NOMO-1 (cell line): ENCODE measurements around the gene RAB22A.

Source experiments
- DNase-seq, 2 experiments: peaks; one replicate each; lab custom pipeline; 2025; ENCODE audit not compliant: unreplicated experiment in 2 of 2; lab: John Stamatoyannopoulos, UW

Gene RAB22A

GRCh38 chr20:58300321-58300720, 9.2 kb upstream of the RAB22A start:
- DNase-seq: no peak

GRCh38 chr20:58303547-58303946, 6.0 kb upstream of the RAB22A start:
- no peak for DNase-seq

- no peak for DNase-seq
Measured at GRCh38 chr20:58305061-58305460, 4.5 kb upstream of the RAB22A start.

GRCh38 chr20:58306421-58307261, 2.9 kb upstream of the RAB22A start:
- DNase-seq: peak; percentile 66 to 80

GRCh38 chr20:58307270-58307669, 2.2 kb upstream of the RAB22A start:
- no peak for DNase-seq

- no peak for DNase-seq
Measured at GRCh38 chr20:58308290-58308679, 1.2 kb upstream of the RAB22A start.

- DNase-seq: peak in 1 of 2 experiments; percentile 35
Measured at GRCh38 chr20:58308680-58309527, 611 bp upstream of the RAB22A start.

- peak in 1 of 2 experiments; percentile 13 for DNase-seq
Measured at GRCh38 chr20:58310291-58310782, 822 bp downstream of the RAB22A start.

- no peak for DNase-seq
Measured at GRCh38 chr20:58312836-58313235, 3.3 kb downstream of the RAB22A start.

GRCh38 chr20:58313396-58313795, 3.9 kb downstream of the RAB22A start:
- DNase-seq: peak in 1 of 2 experiments; percentile 4

- DNase-seq: no peak
Measured at GRCh38 chr20:58321205-58321604, 11.7 kb downstream of the RAB22A start.

- DNase-seq: no peak
Measured at GRCh38 chr20:58322083-58322482, 12.6 kb downstream of the RAB22A start.

- DNase-seq: no peak
Measured at GRCh38 chr20:58325912-58326311, 16.4 kb downstream of the RAB22A start.

GRCh38 chr20:58327211-58327610, 17.7 kb downstream of the RAB22A start:
- no peak for DNase-seq

GRCh38 chr20:58328836-58329235, 19.3 kb downstream of the RAB22A start:
- no peak for DNase-seq

- no peak for DNase-seq
Measured at GRCh38 chr20:58329711-58330110, 20.2 kb downstream of the RAB22A start.

GRCh38 chr20:58330249-58330648, 20.7 kb downstream of the RAB22A start:
- no peak for DNase-seq

GRCh38 chr20:58330687-58331086, 21.2 kb downstream of the RAB22A start:
- DNase-seq: no peak

- no peak for DNase-seq
Measured at GRCh38 chr20:58331961-58332551, 22.5 kb downstream of the RAB22A start.

- no peak for DNase-seq
Measured at GRCh38 chr20:58339741-58340140, 30.2 kb downstream of the RAB22A start.

- no peak for DNase-seq
Measured at GRCh38 chr20:58340151-58340550, 30.6 kb downstream of the RAB22A start.
